GM21526 (cell line): ENCODE data around the gene TBX6.
"Not testable (repeated sequence)": the region's sequence is repeated elsewhere in the genome, so short reads cannot be mapped to it uniquely, and the experiment has no call there.

ENCODE experiments used
- ATAC-seq: cut with Tn5 transposase; IDR thresholded peaks from one replicate; pipeline ENCODE4 v1.9.1; 2021; ENCODE audit warnings: moderate library complexity; ENCODE audit not compliant: unreplicated experiment, low FRiP score

The TBX6 gene

DNA sequence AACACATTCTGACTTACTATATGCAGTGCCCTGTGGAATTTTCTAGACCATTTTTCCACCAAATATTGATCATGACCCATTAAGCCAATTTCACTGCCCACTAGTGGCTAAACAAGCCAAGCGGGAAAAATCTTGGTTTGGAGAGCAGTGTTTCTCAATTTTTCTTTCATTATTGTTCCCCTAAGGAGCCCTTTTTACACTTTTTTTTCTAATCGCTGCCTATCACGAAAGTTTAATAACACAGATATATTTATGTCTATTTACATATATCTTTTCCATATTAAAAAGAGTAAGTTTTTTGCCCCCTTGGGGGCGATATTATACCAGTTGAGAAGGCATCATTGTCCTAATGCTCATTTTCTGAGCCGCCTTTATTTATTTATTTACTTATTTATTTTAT lies 49.9 kb downstream of the TBX6 start:
- ATAC-seq: no peak

- not testable (repeated sequence) for ATAC-seq
These were observed 51.0 kb downstream of the TBX6 start for GRCh38 chr16:30040690-30041089.

GRCh38 chr16:30040221-30040620 lies 51.5 kb downstream of the TBX6 start:
- no peak for ATAC-seq
